UCSD-AML1 (cell line): ENCODE measurements around the gene ARHGEF33.

Experiments used
- DNase-seq: peaks from one replicate; lab custom pipeline; 2025; ENCODE audit not compliant: unreplicated experiment; lab: John Stamatoyannopoulos, UW

The ARHGEF33 gene

DNA sequence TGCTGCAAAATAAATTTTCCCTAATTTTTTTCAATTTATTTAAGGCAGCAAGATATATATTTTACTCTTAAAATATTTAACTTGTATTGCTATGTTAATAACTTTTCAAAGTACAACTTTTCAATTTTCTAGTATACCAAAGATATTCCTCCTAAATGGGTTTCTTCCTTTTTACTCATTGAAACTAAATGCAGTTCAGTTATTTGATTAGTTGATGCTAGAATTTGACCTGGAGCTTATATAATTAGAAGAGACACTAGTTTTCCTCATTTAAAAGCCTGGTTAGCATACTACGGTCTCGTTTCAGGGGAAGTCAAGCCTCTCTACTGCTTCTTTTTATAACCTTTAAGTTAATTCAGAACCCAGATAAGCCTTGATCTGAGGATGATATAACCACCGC lies at the start of gene ARHGEF33:
ARHGEF33 (plus strand) TSS at position 301 of the 400 bp plus-strand sequence. CDS start 29,573 bp downstream, outside the sequence.
- no peak for DNase-seq

DNA sequence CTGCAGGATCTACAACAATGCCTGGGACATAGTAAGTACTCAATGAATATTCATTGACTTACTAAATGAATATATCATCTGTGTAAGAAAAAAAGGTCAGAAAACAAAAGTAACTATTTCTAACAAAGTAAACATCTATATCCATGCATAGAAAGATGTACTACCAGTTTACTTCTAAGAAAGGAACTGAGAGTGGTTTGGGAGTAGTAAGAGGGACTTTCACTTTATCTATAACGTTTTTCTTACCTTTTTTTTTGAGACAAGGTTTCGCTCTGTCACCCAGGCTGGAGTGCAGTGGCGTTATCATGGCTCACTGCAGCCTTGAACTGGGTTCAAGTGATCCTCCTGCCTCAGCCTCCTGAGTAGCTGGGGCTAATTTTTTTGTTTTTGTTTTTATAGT lies 39.6 kb upstream of the ARHGEF33 start:
- DNase-seq = no peak

DNA sequence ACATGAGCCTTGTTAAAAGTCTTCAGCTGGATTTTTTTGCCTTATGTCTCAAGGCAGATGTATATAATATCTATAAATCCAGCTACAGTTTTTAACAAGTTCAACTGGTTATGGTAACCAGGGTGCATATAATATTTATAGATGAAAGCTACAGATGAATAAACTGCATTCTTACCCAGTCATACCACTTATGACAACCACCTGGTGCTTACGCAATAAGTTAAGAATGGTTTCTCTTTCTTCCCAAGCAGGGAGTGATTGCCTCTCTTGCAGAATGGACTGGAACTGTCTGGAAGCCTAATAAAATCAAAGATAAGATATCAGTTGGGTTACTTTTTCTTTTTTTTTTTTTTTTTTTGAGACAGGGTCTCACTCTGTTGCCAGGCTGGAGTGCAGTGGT lies 33.5 kb upstream of the ARHGEF33 start:
- no peak for DNase-seq

DNA sequence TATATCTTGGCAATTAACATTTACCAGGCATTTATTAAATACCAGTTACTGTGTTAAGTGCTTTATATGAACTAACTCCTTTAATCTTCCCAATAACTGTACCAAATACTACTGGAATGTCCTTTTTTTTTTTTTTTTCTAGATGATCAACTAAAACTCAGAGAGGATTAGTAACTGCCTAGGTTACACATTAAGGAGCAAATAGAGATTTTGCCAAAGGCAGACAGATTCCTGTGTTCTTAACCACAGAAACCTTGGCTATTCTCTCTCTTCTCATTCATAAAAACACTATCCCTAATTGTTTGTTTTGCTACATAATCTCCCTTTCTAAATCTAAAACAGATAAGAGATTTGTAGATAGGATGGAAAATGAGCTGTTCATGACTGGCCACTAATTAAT lies 27.2 kb upstream of the ARHGEF33 start:
- no peak for DNase-seq

DNA sequence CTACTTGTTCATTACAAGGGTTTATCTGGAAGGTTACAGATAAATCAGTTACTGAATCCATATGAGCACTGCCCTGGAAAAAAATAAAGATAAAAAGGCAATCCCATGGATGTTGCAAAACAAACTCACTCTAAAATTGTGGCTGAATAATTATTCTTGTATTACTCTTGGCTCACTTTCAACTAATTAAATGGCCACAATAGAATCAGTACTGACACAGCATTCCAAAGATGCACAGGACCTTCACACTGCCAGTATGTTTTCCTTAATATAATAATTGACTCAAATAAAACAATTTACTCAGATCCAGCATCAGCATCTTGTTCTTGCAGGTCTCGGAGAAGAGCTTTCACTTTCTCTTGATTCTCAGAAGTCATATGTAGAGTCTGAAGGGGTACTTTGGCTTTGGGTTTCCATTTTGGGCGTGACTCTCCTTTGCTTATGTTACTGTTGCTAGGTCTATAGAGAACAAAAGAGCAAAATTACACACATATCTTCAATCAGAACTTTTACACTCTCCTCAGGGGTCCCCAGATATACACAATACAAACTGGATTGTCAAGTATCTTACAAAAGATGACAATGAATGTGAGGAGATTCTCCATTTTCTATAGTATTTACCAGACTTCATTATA lies 26.5 kb upstream of the ARHGEF33 start:
- DNase-seq = no peak

DNA sequence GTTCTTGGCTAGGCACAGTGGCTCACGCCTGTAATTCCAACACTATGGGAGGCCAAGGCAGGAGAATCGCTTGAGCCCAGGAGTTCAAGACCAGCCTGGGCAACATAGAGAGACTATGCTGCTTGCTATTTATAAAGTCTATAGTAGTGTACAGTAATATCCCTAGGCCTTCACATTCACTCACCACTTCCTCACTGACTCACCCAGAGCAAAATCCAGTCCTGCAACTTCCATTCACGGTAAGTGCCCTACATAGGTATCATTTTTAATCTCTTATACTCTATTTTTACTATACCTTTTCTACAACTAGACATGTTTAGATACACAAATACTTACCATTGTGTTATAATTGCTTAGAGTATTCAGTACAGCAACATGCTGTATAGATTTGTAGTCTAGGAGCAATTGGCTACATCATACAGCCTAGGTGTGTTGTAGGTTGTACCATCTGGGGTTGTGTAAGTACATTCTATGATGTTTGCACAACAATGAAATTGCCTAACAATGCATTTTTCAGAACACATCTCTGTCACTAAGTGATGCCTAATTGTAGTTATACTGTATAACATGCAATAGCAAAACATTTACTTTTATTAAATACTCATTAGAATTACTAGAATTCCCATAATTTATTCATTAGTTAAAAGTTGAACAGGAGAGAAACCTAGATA lies 22.8 kb upstream of the ARHGEF33 start:
- no peak for DNase-seq

DNA sequence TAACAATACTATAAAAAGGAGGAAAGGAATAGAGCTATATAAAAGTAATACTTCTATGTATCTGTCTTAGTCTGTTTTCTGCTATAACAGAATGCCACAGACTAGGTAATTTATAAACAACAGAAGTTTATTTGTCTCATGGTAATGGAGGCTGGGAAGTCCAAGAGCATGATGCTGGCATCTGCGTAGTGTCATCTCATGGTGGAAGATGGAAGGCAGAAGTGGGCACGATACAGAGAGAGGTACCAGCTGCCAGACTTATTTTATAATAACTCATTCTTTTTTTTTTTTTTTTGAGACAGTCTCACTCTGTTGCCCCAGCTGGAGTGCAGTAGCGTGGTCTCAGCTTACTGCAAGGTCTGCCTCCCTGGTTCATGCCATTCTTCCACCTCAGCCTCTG lies 18.2 kb upstream of the ARHGEF33 start:
- no peak for DNase-seq

DNA sequence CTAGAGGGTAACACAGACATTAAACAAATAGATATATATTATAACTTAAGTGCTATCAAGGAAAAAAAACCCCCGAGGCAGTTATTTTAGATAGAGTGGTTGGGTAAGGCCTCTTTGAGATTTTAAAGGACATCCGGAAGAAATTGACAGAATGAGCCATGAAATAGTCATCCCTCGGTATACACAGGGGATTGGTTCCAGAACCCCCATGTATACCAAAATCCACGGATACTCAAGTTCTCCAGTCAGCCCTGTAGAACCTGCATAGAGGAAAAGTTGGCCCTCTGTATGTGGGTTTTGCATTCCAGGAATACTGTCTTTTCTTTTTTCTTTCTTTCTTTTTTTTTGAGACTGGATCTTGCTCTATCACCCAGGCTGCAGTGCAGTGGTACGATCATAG lies 15.9 kb upstream of the ARHGEF33 start:
- no peak for DNase-seq

DNA sequence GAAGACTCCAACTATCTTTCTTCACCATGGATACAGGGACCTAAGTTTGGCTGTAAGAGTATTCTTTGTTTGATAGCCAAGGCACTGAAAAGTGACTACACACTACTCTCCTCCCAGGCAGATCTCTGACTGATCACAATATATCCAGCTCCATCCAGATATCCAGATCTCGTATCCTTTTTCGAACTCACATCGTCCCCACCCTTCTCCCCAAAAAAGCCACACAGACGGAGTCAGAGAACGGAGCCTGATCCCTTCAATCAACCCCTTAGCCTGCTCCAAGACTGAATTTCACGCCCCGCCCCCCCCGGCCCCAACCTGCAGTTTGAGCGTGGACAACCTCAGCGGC lies 14.5 kb upstream of the ARHGEF33 start:
- DNase-seq = no peak

DNA sequence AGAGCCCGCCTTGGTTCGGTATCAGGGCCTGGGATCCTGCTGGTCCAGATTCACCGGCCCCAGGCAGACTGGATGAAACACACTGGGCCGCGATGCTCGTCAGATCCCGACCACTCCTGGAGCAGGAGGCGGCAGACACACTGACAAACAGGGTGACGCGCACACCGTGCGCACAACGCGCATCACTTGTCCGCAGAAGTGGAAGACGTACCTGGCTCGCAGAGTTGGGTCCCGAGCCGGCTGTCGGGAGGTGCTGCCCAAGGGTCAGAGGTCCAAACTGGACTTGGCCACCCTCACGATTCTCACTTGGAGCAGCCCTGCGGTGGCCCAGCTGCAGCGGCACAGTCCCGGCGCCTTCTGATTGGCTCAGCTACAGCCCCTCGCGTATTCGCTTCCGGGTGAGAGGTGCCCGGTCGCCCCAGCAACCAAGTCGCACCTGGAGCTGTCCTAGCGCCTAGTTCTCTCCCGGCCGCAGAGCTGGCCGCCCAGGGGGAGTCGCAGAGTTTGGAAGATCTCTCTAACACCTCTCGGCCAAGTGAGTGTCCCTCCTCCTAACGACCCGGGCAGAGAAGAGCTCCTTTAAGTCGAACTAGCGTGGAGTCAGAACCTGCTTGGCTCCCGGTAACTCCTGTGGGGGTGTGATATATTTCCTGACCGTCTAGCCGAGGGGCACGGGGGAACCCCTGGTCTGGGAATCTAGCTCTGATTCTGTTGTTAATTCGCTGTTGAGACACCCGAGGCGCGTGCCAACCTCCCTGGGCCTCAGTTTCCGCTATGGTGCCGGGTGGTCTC lies 13.9 kb upstream of the ARHGEF33 start, which contains the start of the genes DHX57 and MORN2:
DHX57 (minus strand) TSS at position 359 of the 792 bp plus-strand sequence. CDS start 7,529 bp downstream, outside the sequence.
MORN2 (plus strand) TSS at position 401 of the 792 bp plus-strand sequence.
- DNase-seq = peak; percentile 79

DNA sequence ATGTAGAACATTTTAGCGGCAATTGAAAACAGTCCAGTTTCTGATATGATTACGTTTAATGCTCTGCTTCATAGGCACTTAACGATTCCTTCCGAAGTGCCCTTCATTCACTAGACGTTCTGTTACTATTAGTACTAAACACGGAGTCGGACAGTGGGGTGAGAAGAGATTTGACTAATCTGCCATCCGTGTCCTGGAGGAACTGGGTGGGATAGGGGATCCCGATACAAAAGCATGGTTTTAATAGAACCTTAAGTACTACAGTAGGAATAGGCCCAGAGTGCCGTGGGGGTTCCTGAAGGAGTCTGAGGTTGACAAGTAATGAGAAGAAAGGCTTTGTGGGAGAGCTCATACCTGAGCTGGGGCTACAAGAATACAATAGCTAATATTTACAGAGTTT lies 13.3 kb upstream of the ARHGEF33 start:
- no peak for DNase-seq

DNA sequence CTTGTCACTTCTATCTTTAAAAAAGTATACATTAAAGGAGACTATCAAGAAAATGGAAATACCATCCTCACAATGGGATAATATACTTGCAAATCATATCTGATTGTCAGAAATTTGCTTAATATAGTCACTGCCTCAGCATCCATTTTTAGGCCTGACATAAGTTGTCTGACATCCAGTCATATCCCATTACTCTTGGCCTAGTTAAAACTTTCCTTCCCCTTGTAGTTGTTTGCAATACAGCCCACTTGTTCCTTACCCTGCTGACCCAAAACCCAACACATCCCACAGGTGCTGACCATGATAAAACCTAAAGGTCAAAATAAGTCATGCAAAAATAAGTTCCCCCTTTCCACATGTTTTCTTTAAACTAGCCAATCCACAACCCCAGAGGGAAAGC lies 3.6 kb upstream of the ARHGEF33 start:
- no peak for DNase-seq

DNA sequence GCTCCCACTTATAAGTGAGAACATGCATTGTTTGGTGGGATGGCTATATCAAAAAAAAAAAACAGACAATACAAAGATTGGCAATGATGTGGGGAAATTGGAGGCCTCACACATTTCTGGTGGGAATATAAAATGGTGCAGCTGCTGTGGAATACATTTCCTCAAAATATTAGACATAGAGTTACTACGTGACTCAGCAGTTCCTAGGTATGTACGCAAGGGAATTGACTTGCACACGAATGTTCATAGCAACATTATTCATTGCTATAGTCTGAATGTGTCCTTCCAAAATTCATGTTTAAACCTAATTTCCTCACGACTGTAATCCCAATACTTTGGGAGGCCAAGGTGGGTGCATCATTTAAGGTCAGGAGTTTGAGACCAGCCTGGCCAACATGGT lies 2.3 kb upstream of the ARHGEF33 start:
- no peak for DNase-seq

DNA sequence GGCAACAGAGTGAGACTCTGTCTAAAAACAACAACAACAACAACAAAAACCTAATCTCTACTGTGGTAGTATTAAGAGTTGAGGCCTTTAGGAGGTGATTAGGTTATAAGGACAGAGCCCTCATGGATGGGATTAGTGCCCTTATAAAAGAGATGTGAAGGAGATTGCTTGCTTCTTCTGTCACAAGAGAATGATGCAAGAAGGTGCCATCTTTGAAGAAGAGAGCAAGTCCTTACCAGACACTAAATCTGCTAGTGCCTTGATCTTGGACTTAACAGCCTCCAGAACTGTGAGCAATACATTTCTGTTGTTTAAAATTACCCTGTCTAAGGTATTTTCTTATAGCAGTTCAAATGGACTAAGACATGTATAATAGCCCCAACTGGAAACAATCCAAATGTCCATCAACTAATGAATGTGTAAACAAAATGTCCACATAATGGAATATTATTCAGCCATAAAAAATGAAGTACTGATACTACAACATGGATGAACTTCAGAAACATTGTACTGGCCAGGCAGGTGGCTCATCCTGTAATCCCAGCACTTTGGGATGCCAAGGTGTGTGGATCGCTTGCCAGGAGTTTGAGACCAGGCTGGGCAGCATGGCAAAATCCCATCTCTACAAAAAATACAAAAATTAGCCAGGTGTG lies 1.6 kb upstream of the ARHGEF33 start:
- DNase-seq = no peak

DNA sequence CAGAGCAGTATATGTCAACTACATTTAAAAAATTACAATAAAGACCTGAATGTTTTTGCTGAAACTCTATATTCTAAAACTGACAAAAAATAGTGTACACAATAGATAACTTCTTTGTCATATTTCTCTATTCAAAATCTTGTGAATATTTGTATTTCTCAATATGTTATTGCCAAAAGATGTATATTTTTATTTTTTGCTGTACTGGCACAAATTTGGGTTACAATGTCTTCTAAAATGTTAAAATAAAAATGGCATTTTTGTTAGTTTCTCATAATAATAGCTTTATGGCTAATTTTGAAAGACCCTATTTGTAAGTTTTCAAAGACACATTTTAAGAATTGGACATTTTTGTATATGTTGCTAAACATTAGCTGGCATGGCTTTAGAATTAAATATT lies 630 bp upstream of the ARHGEF33 start:
- no peak for DNase-seq

DNA sequence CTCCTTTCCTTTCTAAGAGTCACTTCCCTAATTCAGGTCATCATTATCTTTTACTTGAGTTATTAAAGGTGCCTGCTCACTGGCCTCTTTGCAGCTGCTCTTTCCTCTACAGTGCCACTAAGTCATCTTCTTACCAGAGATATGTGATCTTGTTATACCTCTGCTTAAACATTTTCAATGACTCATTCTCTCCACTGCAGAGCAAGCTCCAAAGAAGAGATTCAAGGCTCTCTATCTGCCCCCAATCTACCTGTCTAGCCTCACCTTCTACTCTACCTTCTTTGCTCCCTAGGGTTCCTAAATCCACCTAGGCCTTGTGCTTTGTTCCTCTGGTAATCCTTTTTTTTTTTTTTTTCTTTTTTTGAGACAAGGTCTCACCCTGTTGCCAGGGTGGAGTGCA lies 3.1 kb downstream of the ARHGEF33 start:
- DNase-seq = no peak

DNA sequence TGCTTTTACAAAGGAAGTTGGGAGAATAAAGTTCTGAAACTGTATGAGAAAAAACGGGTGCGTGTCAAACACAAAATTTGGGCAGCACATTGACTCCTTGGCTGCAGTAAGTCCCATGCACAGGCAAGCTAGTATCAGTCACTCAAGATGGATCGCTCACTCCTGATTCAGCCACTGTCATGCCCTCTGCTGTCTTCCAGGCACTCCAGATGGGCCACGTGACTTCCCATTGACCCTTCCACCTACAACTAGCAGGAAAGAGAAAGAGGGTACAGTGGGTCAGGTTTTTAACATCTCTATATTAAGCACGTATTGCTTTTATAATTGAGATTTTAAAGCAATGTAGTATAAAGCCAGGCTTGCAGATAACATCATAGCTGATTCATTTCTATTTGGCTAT lies 8.6 kb downstream of the ARHGEF33 start:
- DNase-seq = no peak

DNA sequence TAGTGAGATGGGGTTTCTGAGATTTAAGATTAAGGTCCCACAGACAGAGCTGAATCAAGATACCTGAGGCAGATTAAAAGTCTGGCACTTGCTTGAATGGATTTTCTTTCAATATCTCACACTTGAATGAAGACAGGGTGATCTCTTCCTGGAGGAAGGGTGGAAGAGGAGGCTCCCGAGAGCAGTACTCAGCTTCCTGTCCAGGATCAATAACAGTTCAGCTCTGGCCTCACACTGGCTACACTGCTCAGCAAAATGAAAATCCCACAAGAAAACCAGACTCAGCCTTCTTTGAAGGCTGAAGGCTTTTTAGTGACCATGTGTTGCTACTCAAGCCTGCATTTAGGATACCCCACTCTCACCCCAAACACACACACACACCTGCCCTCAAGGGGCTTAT lies 11.1 kb downstream of the ARHGEF33 start:
- DNase-seq = no peak

DNA sequence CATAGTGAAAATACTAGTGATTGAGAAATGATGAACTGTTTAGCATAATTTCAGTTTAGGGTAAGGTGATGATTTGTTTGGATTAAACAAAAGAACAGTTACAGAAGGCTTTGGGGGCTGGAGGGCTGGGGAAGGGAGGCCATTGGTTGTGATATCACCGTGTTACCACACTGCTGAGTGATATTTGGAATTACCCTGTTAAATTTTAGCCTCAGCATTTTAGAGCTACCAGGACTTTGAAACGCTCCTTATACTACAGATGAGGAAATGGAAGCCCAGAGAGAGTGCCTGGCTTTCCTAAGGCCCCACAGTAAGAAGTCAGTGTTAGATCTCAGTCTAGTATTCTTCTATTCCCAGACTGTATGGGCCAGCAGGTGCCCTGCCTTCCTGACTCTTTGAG lies 15.6 kb downstream of the ARHGEF33 start:
- DNase-seq = no peak

DNA sequence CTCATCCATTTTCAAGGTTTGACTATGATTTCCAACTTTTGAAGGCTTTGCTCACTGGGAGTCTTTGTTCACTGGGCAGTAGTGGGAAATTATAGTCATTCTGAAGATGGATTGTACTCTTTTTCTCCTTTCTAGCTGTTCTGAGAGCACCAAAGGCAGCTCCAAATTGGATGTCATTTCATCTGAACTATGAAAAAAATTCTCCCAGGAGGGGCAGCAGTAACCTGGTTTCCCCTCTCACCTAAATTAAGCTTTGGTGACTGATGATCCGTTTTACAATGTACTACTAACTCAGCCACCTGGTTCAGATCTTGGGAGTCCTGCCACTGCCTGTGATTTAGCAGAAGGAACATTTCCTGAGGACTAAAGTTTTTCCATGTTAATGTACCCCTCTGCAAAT lies 17.6 kb downstream of the ARHGEF33 start:
- DNase-seq = no peak

DNA sequence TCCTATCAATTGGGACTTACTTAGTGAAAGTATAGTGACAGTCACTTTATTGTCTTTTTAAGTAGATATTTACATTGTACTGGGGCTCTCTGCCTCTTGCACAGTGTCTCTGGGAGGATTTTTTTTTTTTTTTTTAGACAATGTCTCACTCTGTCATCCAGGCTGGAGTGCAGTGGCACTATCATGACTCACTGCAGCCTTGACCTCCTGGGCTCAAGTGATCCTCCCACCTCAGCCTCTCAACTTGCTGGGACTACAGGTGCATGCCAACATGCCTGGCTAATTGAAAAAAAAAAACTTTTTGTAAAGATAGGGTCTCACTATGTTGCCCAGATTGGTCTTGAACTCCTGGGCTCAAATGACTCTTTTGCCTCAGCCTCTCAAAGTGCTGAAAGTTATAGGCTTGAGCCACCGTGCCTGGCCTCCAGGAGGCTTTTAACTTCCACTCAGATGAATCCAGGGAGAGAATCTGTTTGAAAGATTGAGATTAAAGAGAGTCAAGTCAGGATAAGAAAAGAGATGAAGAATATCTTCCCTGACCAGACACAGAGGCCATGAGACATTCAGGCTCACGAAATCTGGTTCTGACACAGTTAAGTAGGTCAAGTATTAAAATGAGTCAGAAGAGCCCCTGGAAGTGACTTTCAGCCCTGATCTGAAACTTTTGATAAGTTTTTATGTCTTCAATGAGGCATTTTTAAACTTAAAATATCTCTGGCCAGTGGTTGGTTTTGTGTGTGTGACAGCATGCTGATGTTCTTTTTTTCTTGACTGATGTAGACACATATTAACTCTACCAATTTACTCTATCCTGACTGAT lies 18.3 kb downstream of the ARHGEF33 start:
- DNase-seq = no peak
